GM19438 (cell line): ENCODE data around the gene LYG2.
"Not testable (repeated sequence)": the region's sequence is repeated elsewhere in the genome, so short reads cannot be mapped to it uniquely, and the experiment has no call there.

Source experiments
- ATAC-seq: cut with Tn5 transposase; IDR thresholded peaks from one replicate; pipeline ENCODE4 v1.9.1; 2021; ENCODE audit warnings: low read depth; ENCODE audit not compliant: unreplicated experiment

The LYG2 gene

DNA sequence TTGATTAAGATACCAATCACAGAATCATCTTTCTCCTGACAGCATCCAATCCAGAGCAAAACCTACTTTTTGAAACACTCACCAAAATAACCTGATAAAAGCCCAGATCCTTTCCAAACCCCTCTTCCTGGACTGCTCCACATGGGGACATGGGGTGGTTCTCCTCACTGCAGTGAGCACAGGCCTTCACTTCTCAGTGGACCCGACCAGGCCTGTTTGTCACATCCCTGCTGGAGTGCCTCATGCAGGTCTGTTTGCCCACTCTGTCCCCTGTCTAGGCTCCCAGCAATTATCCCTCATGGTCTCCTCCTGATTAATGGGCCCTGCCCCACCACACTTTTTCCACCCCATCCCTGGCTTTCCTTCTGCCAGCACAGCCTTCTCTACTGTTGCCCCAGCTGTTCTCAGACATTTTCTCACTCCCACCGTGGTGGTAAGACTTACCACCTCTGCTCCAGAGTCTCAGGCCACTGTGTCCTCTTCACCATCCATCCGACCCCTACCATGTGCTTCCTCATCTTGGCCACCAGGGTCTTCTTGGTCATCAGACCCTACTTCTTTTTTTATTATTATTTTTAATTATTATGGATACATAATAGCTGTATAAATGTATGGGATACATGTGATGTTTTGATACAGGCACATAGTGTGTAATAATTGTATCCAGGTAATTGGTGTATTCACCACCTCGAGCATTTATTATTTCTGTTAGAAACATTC, 53.3 kb downstream of the LYG2 start:
- ATAC-seq, result no peak

DNA sequence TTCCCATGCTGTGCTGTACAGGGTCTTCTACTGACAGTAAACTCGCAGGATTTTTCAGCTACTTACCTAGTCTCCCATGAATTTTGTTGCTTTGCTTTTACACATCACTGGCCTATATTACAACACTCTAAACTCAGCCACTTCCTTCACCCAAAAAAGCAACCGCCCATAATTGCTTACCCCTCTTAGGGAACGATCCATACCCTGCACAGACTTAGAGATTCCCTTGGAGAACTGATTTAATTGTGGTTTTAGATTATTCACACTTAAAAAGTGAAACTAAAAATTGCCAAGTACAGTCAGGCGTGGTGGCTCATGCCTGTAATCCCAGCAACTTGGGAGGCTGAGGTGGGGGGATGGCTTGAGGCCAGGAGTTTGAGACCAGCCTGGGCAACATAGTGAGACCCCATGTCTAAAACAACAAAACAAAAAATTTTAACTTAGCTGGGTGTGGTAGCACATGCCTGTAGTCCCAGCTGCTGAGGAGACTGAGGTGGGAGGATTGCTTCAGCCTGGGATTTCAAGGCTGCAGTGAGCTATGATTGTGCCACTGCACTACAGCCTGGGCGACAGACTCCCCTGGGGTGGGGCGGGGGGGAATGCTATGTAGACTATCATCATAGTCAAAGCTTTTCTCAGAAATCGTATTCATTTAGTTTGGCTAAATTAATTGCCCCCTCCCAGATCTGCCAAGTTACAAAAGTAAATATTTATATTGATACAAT, 55.2 kb downstream of the LYG2 start:
- ATAC-seq, result no peak

DNA sequence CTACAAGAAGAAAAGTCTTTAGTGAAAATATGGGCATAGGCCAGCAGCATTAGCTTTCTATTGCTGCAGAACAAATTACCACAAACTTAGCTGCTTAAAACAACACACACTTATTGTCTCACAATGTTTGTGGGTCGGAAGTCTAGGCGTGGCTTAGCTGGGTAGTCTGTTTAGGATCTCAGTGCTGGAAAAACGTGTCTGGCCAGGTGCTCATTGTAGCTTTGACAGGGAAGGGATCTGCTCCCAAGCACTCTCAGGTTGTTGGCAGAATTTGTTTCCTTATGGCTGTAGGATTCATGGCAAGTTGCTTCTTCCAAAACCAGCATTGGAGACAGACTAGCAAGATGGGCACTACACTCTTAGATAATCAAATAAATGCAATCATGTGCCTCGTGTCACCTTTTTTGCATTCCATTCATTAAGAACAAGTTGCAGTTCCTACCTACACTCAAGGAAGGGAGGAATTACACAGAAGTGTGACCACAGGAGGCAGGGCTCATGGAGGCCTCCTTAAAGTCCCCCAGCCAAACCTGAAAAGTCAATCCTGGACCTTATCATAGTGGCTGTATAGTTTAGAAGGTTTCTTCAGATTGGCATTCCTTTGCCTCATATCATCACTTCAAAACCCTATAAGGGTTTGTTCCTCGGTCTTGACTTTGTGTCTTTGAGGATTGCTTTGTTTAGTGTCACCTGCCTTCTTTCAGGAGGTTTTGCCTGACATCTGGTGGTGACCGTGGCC, 57.2 kb downstream of the LYG2 start:
- no peak for ATAC-seq

DNA sequence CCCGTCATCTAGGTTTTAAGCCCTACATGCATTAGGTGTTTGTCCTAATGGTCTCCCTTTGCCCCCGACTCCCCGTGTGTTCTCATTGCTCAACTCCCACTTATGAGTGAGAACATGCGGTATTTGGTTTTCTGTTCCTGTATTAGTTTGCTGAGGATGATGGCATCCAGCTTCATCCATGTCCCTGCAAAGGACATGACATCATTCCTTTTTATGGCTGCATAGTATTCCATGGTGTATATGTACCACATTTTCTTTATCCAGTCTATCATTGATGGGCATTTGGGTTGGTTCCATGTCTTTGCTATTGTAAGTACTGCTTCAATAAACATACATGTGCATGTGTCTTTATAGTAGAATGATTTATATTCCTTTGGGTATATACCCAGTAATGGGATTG, 63.1 kb downstream of the LYG2 start:
- not testable (repeated sequence) for ATAC-seq
